Measurements from ENCODE around the gene TBC1D25. TPM values are rescaled to one million over a fixed set of nuclear protein-coding genes. Genes with fewer than 3 reads are reported as not detected.

TBC1D25 gene
- total RNA-seq, 2 donors from 2014 or later, result 8.9 to 21.9 TPM

GRCh38 chrX:48531358-48531959, 8.1 kb upstream of the TBC1D25 start:
- H3K27ac ChIP-seq, result no peak overlapping the region
- DNase-seq (ENCODE audit: low spot score), result no peak

GRCh38 chrX:48532161-48532560, 7.4 kb upstream of the TBC1D25 start:
- 88% methylated on average over 1 of the region's 1 CpG for WGBS
- intact Hi-C loops (cut with DNase I), result loop anchor here (10.0 kb wide), 1 partner anchor 63 kb away; the partner anchor contains the start of gene WDR13
- Histone ChIP-seq H3K4me1 (replicated peaks) (no peaks in the 10 kb centered on the region), H3K9me3 (no peaks in the 10 kb centered on the region), H3K4me3 (no peak overlapping the region), H3K27me3 (replicated peaks; ENCODE audit: insufficient read depth) (no peaks in the 10 kb centered on the region), H3K36me3 (no peaks in the 10 kb centered on the region), H3K27ac (no peak overlapping the region)
- DNase-seq (ENCODE audit: low spot score), result no peak
- TF ChIP-seq POLR2A (IDR thresholded peaks at IDR 0.05), result no peak
- TF ChIP-seq CTCF (IDR thresholded peaks at IDR 0.05), result no peak
- no peak for TF ChIP-seq POLR2AphosphoS5 (IDR thresholded peaks at IDR 0.05)

More at GRCh38 chrX:48531358-48531959, 8.1 kb upstream of the TBC1D25 start:
- H3K9me3 ChIP-seq, result no peaks in the 10 kb centered on the region
- 59% methylated on average over 4 of the region's 5 CpGs for WGBS
- H3K36me3 ChIP-seq, result no peaks in the 10 kb centered on the region
- TF ChIP-seq CTCF (IDR thresholded peaks at IDR 0.05), result no peak
- peak; percentile 16 for TF ChIP-seq POLR2AphosphoS5 (IDR thresholded peaks at IDR 0.05)
- no peaks in the 10 kb centered on the region for H3K4me1 ChIP-seq (replicated peaks)
- intact Hi-C loops (cut with DNase I), result loop anchor here (10.0 kb wide), 1 partner anchor 63 kb away; the partner anchor contains the start of gene WDR13
- H3K27me3 ChIP-seq (replicated peaks; ENCODE audit: insufficient read depth), result no peaks in the 10 kb centered on the region
- no peak overlapping the region for H3K4me3 ChIP-seq

GRCh38 chrX:48533165-48533564, 6.3 kb upstream of the TBC1D25 start:
- Histone ChIP-seq H3K27ac (no peak overlapping the region), H3K4me1 (replicated peaks) (no peaks in the 10 kb centered on the region), H3K36me3 (no peaks in the 10 kb centered on the region), H3K27me3 (replicated peaks; ENCODE audit: insufficient read depth) (no peaks in the 10 kb centered on the region), H3K4me3 (no peak overlapping the region), H3K9me3 (no peaks in the 10 kb centered on the region)
- TF ChIP-seq CTCF (IDR thresholded peaks at IDR 0.05) (no peak), POLR2A (IDR thresholded peaks at IDR 0.05) (no peak), POLR2AphosphoS5 (IDR thresholded peaks at IDR 0.05) (no peak)
- no peak for DNase-seq (ENCODE audit: low spot score)
- intact Hi-C loops (cut with DNase I), result loop anchor here (10.0 kb wide), 1 partner anchor 62 kb away; the partner anchor contains the start of gene WDR13
- WGBS, result 90% methylated on average over 3 of the region's 3 CpGs

GRCh38 chrX:48538641-48539344, 721 bp upstream of the TBC1D25 start:
- H3K27me3 ChIP-seq (replicated peaks; ENCODE audit: insufficient read depth), result no peaks in the 10 kb centered on the region
- no peak for DNase-seq (ENCODE audit: low spot score)
- TF ChIP-seq POLR2AphosphoS5 (IDR thresholded peaks at IDR 0.05), result no peak
- TF ChIP-seq CTCF (IDR thresholded peaks at IDR 0.05), result no peak
- no peak for TF ChIP-seq POLR2A (IDR thresholded peaks at IDR 0.05)
- intact Hi-C loops (cut with DNase I), result loop anchor here (10.0 kb wide), 1 partner anchor 56 kb away; the partner anchor contains the start of gene WDR13
- H3K27ac ChIP-seq, result peak overlapping the region; percentile 85
- H3K4me1 ChIP-seq (replicated peaks), result no peaks in the 10 kb centered on the region
- peak overlapping the region; percentile 51 to 59 for H3K4me3 ChIP-seq
- no peaks in the 10 kb centered on the region for H3K36me3 ChIP-seq
- H3K9me3 ChIP-seq, result no peaks in the 10 kb centered on the region
- 72% methylated on average over 16 of the region's 23 CpGs for WGBS

All from prostate gland (tissue), 2 donors.